Esophagus muscularis mucosa (tissue), 4 donors: Measurements from ENCODE around the gene NUP62. TPM values are rescaled to one million over a fixed set of nuclear protein-coding genes. Genes with fewer than 3 reads are reported as not detected.
"Not testable (repeated sequence)": the region's sequence is repeated elsewhere in the genome, so short reads cannot be mapped to it uniquely, and the experiment has no call there.

Experiments used
- DNase-seq: peaks from one replicate; pipeline ENCODE4 v3.0.0-alpha.2; 2017; ENCODE audit errors: extremely low spot score
- H3K27ac ChIP-seq, 4 donors: fragments of 200-600 bp; sonication (generic); replicated peaks in 1 of 4; 1 replicate in 3 of 4; 2 replicates in 1 of 4; pipeline ENCODE4 v1.5.1; 2016 to 2019; ENCODE audit warnings: mild to moderate bottlenecking in 1 of 4
- H3K27me3 ChIP-seq, 4 donors: fragments of 200-600 bp; sonication (generic); one replicate each; pipeline versions ENCODE4 v1.5.1 to v1.6.0; 2016 to 2019
- H3K36me3 ChIP-seq, 4 donors: fragments of 200-600 bp; sonication (generic); one replicate each; pipeline ENCODE4 v1.5.1; 2016 to 2019
- H3K4me1 ChIP-seq, 4 donors: fragments of 200-600 bp; sonication (generic); one replicate each; pipeline ENCODE4 v1.5.1; 2016 to 2019
- H3K4me3 ChIP-seq, 4 donors: fragments of 200-600 bp; sonication (generic); 1 replicate in 2 of 4; 2 replicates in 2 of 4; pipeline ENCODE4 v1.5.1; 2016 to 2019; ENCODE audit warnings: mild to moderate bottlenecking in 4 of 4, moderate library complexity in 1 of 4
- H3K9me3 ChIP-seq, 4 donors: fragments of 200-600 bp; sonication (generic); 1 replicate in 3 of 4; 2 replicates in 1 of 4; pipeline ENCODE4 v1.5.1; 2016 to 2019
- CTCF ChIP-seq, 3 experiments: fragments of 200-600 bp in 2 of 3; fragments of 450-650 bp in 1 of 3; sonication (generic) in 2 of 3; IDR thresholded peaks; one replicate each; pipeline ENCODE4 v1.5.1; 2017 to 2019; ENCODE audit warnings: antibody characterized with exemption in 3 of 3, mild to moderate bottlenecking in 2 of 3, moderate library complexity in 1 of 3
- EP300 ChIP-seq: sonication (generic); formaldehyde crosslinking; IDR thresholded peaks from one replicate; pipeline ENCODE4 v1.6.1; 2017; ENCODE audit warnings: antibody characterized with exemption
- POLR2A ChIP-seq: fragments of 450-650 bp; IDR thresholded peaks from one replicate; pipeline ENCODE4 v1.6.1; 2017; ENCODE audit warnings: antibody characterized with exemption, moderate library complexity, mild to moderate bottlenecking, low read depth
- POLR2AphosphoS5 ChIP-seq, 2 donors: sonication (generic); formaldehyde crosslinking; IDR thresholded peaks; one replicate each; pipeline ENCODE4 v1.6.1; 2017; ENCODE audit warnings: antibody characterized with exemption in 2 of 2
- WGBS: methylation state at CpG from one replicate; pipeline ENCODE4 v1.1.5; 2018; 5-methylcytosine and 5-hydroxymethylcytosine counted together
- intact Hi-C: fragments of 100-400 bp; cut with DNase I; formaldehyde crosslinking; loops from one replicate; pipeline ENCODE4 v1.15.1; 2023
- total RNA-seq, 4 donors: library from RNA; depleted of rRNA; stranded (reverse); fragments of >200 nt; gene quantifications; one replicate each; pipeline versions ENCODE4 v1.1.0 to v1.2.1, GENCODE V29; 2016

NUP62 gene
- total RNA-seq, 4 donors from 2014 or later: 27.0 to 44.3 (median 35.9) TPM

- peaks cover 0 to 38% (median 26%) of the 10 kb centered on the region in 4 donors for H3K36me3 ChIP-seq
- intact Hi-C loops: no loop called here
- no peaks in the 10 kb centered on the region for H3K9me3 ChIP-seq
- peak; percentile 98 for DNase-seq
- peaks cover 18 to 45% (median 38%) of the 10 kb centered on the region in 4 donors for H3K4me1 ChIP-seq
- no peaks in the 10 kb centered on the region for H3K27me3 ChIP-seq
- WGBS: 2% methylated on average over 43 of the region's 43 CpGs
- peak overlapping the region; percentile 71 to 90 (median 84) for H3K4me3 ChIP-seq
- peak overlapping the region; percentile 88 to 94 (median 92) for H3K27ac ChIP-seq
- peak; percentile 62 to 87 for TF ChIP-seq POLR2AphosphoS5 (IDR thresholded peaks at IDR 0.05)
- TF ChIP-seq EP300: no peak
- TF ChIP-seq CTCF (IDR thresholded peaks at IDR 0.05): peak in 2 of 3 experiments; percentile 8 to 14
- TF ChIP-seq POLR2A: peak; percentile 35
These were observed 543 bp upstream of the NUP62 start for GRCh38 chr19:49929611-49930482.

DNA sequence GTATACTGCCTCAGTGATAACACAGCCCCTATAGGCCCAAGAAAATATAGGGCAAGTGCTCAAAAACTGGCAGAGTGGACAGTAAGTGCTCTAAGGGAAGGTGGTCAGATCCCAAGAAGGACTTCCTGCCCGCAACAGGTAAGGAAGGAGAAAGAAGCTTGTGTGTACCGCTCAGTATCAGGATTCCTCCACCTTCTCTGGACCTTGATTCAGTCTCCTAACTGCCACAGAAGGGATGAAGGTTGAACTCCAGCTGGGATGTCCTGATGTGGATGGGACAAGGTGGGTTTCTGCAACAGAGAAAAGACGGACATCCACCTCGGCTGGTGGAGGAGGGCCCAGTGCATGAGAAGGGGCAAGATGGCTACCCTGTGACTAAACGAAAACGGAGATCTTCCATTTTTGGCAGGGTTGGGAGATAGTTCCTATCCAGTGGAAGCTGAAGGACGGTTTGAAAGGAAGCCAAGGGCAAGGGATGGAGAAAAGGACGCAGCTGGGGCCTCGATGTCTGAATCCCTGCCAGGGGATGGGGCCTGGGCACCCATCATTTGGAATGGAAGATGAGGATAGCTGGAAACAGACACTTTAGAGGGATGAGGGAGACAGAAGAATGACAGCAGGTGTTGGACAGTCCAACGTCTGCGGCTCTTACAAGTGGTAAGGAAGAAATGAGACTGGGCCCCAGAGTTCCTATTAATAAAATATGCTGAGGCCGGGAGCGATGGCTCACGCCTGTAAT, 1.6 kb downstream of the NUP62 start:
- H3K27me3 ChIP-seq: no peaks in the 10 kb centered on the region
- peaks cover 20 to 67% (median 50%) of the 10 kb centered on the region in 4 donors for H3K4me1 ChIP-seq
- H3K4me3 ChIP-seq: peak overlapping the region; percentile 71 to 90 (median 84)
- peaks cover 0 to 54% (median 45%) of the 10 kb centered on the region in 4 donors for H3K36me3 ChIP-seq
- intact Hi-C loops: no loop called here
- DNase-seq: no peak
- TF ChIP-seq CTCF (IDR thresholded peaks at IDR 0.05): no peak
- TF ChIP-seq POLR2AphosphoS5 (IDR thresholded peaks at IDR 0.05): no peak
- TF ChIP-seq EP300: no peak
- no peak for TF ChIP-seq POLR2A
- H3K9me3 ChIP-seq: no peaks in the 10 kb centered on the region
- peak overlapping the region; percentile 7 to 94 (median 90) for H3K27ac ChIP-seq
- WGBS: 80% methylated on average over 14 of the region's 14 CpGs

- H3K36me3 ChIP-seq: peaks cover 5 to 61% (median 48%) of the 10 kb centered on the region in 4 donors
- WGBS: 92% methylated on average over 10 of the region's 10 CpGs
These were observed 2.8 kb downstream of the NUP62 start for GRCh38 chr19:49926515-49926914.

GRCh38 chr19:49925486-49925885, 3.8 kb downstream of the NUP62 start:
- intact Hi-C loops: no loop called here
- peaks cover 5 to 71% (median 57%) of the 10 kb centered on the region in 4 donors for H3K36me3 ChIP-seq
- DNase-seq: no peak
- no peaks in the 10 kb centered on the region for H3K9me3 ChIP-seq
- no peak for TF ChIP-seq CTCF (IDR thresholded peaks at IDR 0.05)
- TF ChIP-seq POLR2AphosphoS5 (IDR thresholded peaks at IDR 0.05): no peak
- no peak for TF ChIP-seq POLR2A
- TF ChIP-seq EP300: no peak
- peaks cover 20 to 70% (median 46%) of the 10 kb centered on the region in 4 donors for H3K4me1 ChIP-seq
- 92% methylated on average over 5 of the region's 5 CpGs for WGBS
- no peak overlapping the region for H3K4me3 ChIP-seq
- no peaks in the 10 kb centered on the region for H3K27me3 ChIP-seq
- no peak overlapping the region for H3K27ac ChIP-seq

More at GRCh38 chr19:49926515-49926914, 2.8 kb downstream of the NUP62 start:
- H3K4me3 ChIP-seq: no peak overlapping the region
- intact Hi-C loops: no loop called here
- no peaks in the 10 kb centered on the region for H3K27me3 ChIP-seq
- no peaks in the 10 kb centered on the region for H3K9me3 ChIP-seq
- TF ChIP-seq CTCF (IDR thresholded peaks at IDR 0.05) (no peak), POLR2A (no peak), POLR2AphosphoS5 (IDR thresholded peaks at IDR 0.05) (no peak), EP300 (no peak)
- DNase-seq: no peak
- H3K27ac ChIP-seq: no peak overlapping the region
- peaks cover 20 to 74% (median 50%) of the 10 kb centered on the region in 4 donors for H3K4me1 ChIP-seq

DNA sequence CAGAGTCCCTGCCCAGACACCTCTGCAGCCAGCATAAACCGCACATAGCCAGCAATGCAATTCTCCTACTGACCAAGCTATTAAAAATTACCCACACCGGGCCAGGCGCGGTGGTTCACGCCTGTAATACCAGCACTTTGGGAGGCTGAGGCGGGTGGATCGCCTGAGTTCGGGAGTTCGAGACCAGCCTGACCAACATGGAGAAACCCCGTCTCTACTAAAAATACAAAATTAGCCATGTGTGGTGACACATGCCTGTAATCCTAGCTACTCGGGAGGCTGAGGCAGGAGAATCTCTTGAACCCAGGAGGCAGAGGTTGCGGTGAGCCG, 4.5 kb downstream of the NUP62 start:
- intact Hi-C loops, DNase-seq, H3K27me3 ChIP-seq, H3K9me3 ChIP-seq, H3K4me3 ChIP-seq: not testable (repeated sequence)
- Histone ChIP-seq H3K4me1 (peaks cover 17 to 64% (median 40%) of the 10 kb centered on the region in 4 donors), H3K36me3 (peaks cover 5 to 76% (median 60%) of the 10 kb centered on the region in 4 donors), H3K27ac (peak overlapping the region in 1 of 4 donors; percentile 11)
- WGBS: 93% methylated on average over 13 of the region's 13 CpGs
